Neural progenitor cell (in vitro differentiated cells): ENCODE measurements around the gene RGPD3.

Experiments
- CTCF ChIP-seq: fragments of 200-600 bp; sonication (generic); IDR thresholded peaks from 2 replicates; pipeline ENCODE4 v1.5.1; 2017; ENCODE audit warnings: antibody characterized with exemption, mild to moderate bottlenecking
- EZH2 ChIP-seq: fragments of 200-600 bp; sonication (generic); IDR thresholded peaks from 2 replicates; pipeline ENCODE4 v1.6.1; 2017; ENCODE audit warnings: antibody characterized with exemption, mild to moderate bottlenecking, moderate library complexity
- EZH2phosphoT487 ChIP-seq: fragments of 200-600 bp; sonication (generic); IDR thresholded peaks from 2 replicates; pipeline ENCODE4 v1.6.1; 2017; ENCODE audit warnings: antibody characterized with exemption

GRCh38 chr2:106342831-106343251 is 125.4 kb downstream of the RGPD3 start:
- TF ChIP-seq CTCF (no peak), EZH2phosphoT487 (no peak), EZH2 (no peak)
